Hippocampal formation (tissue), 2 donors: Measurements from ENCODE around the gene ARSG.
"Not testable (repeated sequence)": the region's sequence is repeated elsewhere in the genome, so short reads cannot be mapped to it uniquely, and the experiment has no call there.

Source experiments
- DNase-seq, 2 donors: peaks; one replicate each; lab custom pipeline; 2025; lab: John Stamatoyannopoulos, UW

Gene ARSG

GRCh38 chr17:68328676-68329075 lies 37.4 kb downstream of the ARSG start:
- DNase-seq: no peak

DNA sequence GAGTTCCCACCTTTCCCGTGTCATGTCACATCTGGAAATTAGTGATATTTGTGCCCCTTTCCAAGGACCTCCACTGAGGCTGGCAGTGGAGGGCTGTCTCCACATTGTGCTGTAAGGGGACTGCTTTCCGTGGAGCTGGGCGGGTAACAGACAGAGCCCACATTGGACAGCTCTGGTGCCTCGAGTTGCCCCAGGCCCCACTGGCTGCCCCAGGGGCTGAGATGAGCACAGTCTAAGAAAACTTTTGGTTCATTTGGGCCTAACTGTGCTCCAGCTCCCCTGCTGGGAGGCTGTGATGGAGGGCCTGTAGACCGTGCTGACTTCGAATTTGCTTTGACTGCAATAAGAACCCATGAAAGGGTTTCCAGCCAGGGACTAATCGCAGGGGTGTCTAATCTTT lies 38.0 kb downstream of the ARSG start:
- no peak for DNase-seq

GRCh38 chr17:68331932-68332331 lies 40.6 kb downstream of the ARSG start:
- DNase-seq: not testable (repeated sequence)

GRCh38 chr17:68334393-68334792 lies 43.1 kb downstream of the ARSG start:
- DNase-seq: no peak

DNA sequence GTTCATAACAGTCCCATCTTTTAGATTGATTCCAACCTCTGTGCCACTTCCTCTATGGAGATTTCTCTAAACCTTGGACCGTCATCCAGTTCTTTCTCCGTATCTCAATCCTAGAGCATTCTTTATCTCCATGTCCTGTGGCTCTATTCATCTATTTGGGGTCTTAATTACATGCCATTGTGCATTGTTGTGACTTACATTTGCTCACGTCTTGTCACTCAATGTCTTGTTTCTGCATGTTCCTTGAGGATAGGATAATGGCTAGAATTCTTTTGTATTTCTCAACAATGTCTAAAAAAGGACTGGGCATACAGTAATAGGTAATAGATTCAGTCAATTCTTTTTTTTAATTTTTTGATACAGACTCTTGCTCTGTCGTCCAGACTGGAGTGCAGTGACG lies 50.2 kb downstream of the ARSG start:
- no peak for DNase-seq

- no peak for DNase-seq
Measured at GRCh38 chr17:68343976-68344375, 52.7 kb downstream of the ARSG start.

DNA sequence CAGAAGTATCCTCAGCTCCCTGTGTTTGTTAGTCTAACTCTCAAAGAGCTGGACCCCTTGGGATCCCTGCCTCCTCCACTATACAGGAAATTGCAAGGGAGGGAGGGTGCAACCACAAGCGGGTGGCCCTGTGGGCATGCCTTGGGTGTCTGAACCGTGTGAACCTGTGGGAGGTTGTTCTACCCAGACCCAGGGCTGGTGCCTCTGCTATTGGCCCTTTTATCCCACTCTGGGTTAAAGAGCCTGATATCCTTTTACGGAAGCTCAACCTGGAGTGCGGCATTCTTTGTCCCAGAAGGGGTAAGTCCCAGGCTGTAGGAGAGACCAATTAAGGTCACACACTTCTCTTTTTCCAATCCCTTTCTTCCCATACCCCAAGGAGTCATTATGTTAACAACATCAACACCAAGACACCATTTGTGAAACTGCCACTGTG lies 53.4 kb downstream of the ARSG start:
- no peak for DNase-seq

- DNase-seq: no peak
Measured at GRCh38 chr17:68346448-68346847, 55.2 kb downstream of the ARSG start.

DNA sequence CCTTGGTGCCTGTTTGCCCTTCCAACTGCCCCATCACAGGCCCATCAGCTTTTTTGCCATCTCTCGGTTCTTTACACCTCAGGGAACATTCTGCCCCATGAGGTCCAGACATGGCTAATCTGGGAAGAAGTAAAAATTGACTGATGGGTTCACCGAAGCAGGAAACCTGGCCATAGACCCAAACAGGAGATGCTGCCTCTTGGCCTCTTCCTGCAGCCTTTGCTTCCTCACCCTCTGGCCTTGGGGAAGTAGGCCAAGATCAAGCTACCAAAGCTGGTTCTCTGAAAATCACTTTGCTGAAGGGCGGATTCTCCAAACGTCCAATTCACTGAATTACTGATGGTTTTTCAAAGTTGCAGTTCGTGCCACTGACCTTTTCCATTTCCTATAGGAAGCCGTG lies 56.1 kb downstream of the ARSG start:
- DNase-seq: no peak

DNA sequence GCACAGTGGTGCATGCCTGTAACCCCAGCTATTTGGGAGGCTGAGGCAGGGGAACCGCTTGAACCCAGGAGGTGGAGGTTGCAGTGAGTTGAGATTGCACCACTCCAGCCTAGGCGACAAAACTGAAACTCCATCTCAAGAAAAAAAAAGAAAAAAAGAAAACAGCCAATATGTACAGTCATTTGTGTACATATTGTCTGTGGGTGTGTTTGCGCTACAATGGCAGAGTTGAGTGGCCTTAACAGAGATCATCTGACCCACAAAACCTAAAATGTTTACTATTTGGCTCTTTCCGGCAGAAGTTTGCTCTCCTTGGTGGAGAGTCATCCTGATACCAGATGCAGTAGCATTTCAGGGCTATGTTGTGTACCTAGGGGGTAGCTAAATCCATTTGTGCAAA lies 57.9 kb downstream of the ARSG start:
- no peak for DNase-seq

GRCh38 chr17:68351395-68351794 lies 60.1 kb downstream of the ARSG start:
- no peak for DNase-seq

GRCh38 chr17:68352041-68352440 lies 60.7 kb downstream of the ARSG start:
- DNase-seq: no peak

DNA sequence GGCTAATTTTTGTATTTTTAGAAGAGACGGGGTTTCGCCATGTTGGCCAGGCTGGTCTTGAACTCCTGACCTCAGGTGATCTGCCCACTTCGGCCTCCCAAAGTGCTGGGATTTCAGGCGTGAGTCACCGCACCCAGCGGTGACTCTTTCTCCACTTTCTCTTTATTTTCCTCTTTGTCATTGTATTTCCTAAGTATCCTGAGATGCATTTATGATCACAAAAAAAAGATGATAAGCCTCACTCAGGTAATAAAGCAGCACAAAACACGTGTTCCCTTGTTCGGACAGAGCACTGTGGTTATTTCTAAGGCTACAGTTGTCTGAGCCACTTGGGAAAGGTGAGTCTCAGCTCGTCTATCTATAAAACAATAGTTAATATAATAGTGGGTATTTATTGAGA lies 61.4 kb downstream of the ARSG start:
- not testable (repeated sequence) for DNase-seq

GRCh38 chr17:68353111-68353521 lies 61.8 kb downstream of the ARSG start:
- no peak for DNase-seq

GRCh38 chr17:68354311-68354710 lies 63.0 kb downstream of the ARSG start:
- not testable (repeated sequence) for DNase-seq

- not testable (repeated sequence) for DNase-seq
Measured at GRCh38 chr17:68355108-68355507, 63.8 kb downstream of the ARSG start.

GRCh38 chr17:68356520-68356919 lies 65.2 kb downstream of the ARSG start:
- no peak for DNase-seq

- no peak for DNase-seq
Measured at GRCh38 chr17:68356949-68357455, 65.7 kb downstream of the ARSG start.

- DNase-seq: no peak
Measured at GRCh38 chr17:68357886-68358285, 66.6 kb downstream of the ARSG start.

GRCh38 chr17:68359791-68360535 lies 68.7 kb downstream of the ARSG start:
- no peak for DNase-seq

DNA sequence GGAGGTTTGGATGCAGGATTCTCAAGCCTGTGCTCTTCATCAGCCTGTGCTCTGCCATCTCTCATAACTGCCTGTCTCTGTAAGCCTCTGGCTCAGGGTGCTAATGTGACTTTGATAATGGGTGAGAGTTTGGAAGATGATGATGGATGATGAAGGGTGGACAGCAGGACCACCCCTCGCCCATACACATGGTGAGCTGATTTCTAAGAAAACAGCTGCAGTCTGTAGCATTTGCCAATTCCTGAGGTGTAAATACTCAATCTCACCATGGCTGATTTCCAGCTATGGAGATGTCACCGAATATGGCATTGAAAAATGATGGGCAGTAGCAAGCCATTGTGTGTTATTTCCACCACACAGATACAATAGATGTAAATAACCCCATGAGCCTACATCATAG lies 74.2 kb downstream of the ARSG start:
- no peak for DNase-seq

GRCh38 chr17:68368387-68368786 lies 77.1 kb downstream of the ARSG start:
- no peak for DNase-seq

- DNase-seq: no peak
Measured at GRCh38 chr17:68375566-68375965, 84.3 kb downstream of the ARSG start.

DNA sequence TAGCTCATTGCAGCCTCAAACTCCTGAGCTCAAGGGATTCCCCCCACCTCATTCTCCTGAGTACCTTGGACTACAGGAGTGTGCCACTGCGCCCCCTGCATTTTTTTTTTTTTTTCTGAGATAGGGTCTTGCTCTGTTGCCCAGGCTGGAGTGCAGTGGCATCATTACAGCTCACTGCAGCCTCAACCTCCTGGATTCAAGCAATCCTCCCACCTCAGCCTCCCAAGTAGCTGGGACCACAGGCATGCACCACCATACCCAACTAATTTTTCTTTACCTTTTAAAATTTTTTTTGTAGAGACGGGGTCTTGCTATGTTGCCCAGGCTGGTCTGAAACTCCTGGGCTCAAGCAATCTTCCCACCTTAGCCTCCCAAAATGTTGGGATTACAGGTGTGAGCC lies 84.9 kb downstream of the ARSG start:
- not testable (repeated sequence) for DNase-seq
